Measurements from ENCODE around the gene CTTNBP2NL.
"Not testable (repeated sequence)": the region's sequence is repeated elsewhere in the genome, so short reads cannot be mapped to it uniquely, and the experiment has no call there.

CTTNBP2NL gene

GRCh38 chr1:112450773-112451172, 54.8 kb downstream of the CTTNBP2NL start:
- TF ChIP-seq, protein P1, sequence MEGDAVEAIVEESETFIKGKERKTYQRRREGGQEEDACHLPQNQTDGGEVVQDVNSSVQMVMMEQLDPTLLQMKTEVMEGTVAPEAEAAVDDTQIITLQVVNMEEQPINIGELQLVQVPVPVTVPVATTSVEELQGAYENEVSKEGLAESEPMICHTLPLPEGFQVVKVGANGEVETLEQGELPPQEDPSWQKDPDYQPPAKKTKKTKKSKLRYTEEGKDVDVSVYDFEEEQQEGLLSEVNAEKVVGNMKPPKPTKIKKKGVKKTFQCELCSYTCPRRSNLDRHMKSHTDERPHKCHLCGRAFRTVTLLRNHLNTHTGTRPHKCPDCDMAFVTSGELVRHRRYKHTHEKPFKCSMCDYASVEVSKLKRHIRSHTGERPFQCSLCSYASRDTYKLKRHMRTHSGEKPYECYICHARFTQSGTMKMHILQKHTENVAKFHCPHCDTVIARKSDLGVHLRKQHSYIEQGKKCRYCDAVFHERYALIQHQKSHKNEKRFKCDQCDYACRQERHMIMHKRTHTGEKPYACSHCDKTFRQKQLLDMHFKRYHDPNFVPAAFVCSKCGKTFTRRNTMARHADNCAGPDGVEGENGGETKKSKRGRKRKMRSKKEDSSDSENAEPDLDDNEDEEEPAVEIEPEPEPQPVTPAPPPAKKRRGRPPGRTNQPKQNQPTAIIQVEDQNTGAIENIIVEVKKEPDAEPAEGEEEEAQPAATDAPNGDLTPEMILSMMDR (IDR thresholded peaks at IDR 0.05): no peak
- no peak for DNase-seq
- Mint-ChIP-seq H3K36me3 (ENCODE audit: low read depth) (peaks cover 51% of the 10 kb centered on the region), H3K9me3 (no peaks in the 10 kb centered on the region), H3K4me1 (no peaks in the 10 kb centered on the region), H3K27me3 (ENCODE audit: low read depth, poor library complexity) (no peaks in the 10 kb centered on the region), H3K4me3 (no peak overlapping the region), H3K27ac (no peak overlapping the region)

DNA sequence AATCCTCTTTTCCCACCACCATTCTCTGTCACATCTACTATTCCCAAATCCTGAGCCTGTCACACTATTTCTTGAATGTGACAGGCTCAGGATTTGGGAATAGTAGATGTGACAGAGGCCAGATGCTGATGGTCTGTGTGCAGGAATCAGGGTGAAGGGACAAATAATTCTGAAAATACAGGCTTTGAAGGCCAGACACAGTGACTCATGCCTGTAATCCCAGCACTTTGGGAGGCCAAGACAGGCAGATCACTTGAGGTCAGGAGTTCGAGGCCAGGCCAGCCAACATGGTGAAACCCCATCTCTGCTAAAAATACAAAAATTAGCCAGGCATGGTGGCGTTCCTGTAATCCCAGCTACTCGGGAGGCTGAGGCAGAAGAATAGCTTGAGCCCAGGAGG, 55.3 kb downstream of the CTTNBP2NL start:
- H3K36me3 Mint-ChIP-seq (ENCODE audit: low read depth): peaks cover 56% of the 10 kb centered on the region
- H3K4me3 Mint-ChIP-seq; H3K27ac Mint-ChIP-seq; H3K9me3 Mint-ChIP-seq; DNase-seq; H3K4me1 Mint-ChIP-seq; H3K27me3 Mint-ChIP-seq (ENCODE audit: low read depth, poor library complexity): not testable (repeated sequence)

DNA sequence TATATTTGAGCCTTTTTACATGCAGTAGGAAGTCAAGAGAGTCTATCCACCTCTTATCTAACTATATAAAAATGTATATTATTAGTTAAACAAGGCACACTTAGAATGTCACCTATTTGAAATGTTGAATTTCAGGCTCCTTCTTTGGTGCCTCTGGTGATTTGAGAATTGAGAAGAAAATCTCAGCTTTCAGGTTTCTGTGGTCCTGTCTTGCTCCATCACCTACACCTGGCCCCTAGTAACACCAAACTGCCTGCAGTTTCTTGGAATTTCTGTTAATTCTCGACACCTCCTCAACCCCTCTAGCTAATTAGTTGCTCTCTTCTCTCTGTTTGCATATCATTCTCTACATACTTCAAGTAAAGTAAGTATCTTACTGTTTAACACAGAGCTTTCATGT, 57.9 kb downstream of the CTTNBP2NL start:
- Mint-ChIP-seq H3K4me1 (no peaks in the 10 kb centered on the region), H3K27ac (no peak overlapping the region), H3K9me3 (no peaks in the 10 kb centered on the region), H3K4me3 (no peak overlapping the region), H3K27me3 (ENCODE audit: low read depth, poor library complexity) (no peaks in the 10 kb centered on the region), H3K36me3 (ENCODE audit: low read depth) (peaks cover 57% of the 10 kb centered on the region)
- DNase-seq: no peak
- TF ChIP-seq, protein P1 (IDR thresholded peaks at IDR 0.05): no peak

DNA sequence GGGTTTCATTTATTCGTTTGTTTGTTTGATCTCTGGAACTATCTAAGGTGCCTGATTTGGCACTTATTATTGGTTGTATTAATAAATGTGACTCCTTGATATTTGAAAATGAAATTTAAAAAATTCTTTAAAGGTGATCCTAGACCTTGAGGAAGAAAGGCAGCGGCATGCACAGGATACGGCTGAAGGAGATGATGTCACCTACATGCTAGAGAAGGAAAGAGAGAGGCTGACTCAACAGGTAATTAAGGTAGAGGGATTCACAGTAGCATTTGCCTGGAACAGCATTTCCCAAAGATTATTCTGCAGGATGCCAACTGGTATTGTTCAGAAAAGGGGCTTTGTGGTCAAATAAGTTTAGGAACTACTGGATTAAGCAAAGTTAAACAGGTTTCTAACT, 58.3 kb downstream of the CTTNBP2NL start:
- H3K4me1 Mint-ChIP-seq: no peaks in the 10 kb centered on the region
- no peak for DNase-seq
- H3K4me3 Mint-ChIP-seq: no peak overlapping the region
- no peak overlapping the region for H3K27ac Mint-ChIP-seq
- no peaks in the 10 kb centered on the region for H3K9me3 Mint-ChIP-seq
- H3K27me3 Mint-ChIP-seq (ENCODE audit: low read depth, poor library complexity): no peaks in the 10 kb centered on the region
- peaks cover 53% of the 10 kb centered on the region for H3K36me3 Mint-ChIP-seq (ENCODE audit: low read depth)
- TF ChIP-seq, protein P1 (IDR thresholded peaks at IDR 0.05): no peak

- Mint-ChIP-seq H3K27ac (no peak overlapping the region), H3K4me3 (no peak overlapping the region), H3K27me3 (ENCODE audit: low read depth, poor library complexity) (no peaks in the 10 kb centered on the region), H3K9me3 (no peaks in the 10 kb centered on the region), H3K4me1 (peaks cover 5% of the 10 kb centered on the region), H3K36me3 (ENCODE audit: low read depth) (peaks cover 43% of the 10 kb centered on the region)
- TF ChIP-seq, protein P1 (IDR thresholded peaks at IDR 0.05): no peak
- DNase-seq: no peak
Measured at GRCh38 chr1:112457241-112457640, 61.2 kb downstream of the CTTNBP2NL start.

DNA sequence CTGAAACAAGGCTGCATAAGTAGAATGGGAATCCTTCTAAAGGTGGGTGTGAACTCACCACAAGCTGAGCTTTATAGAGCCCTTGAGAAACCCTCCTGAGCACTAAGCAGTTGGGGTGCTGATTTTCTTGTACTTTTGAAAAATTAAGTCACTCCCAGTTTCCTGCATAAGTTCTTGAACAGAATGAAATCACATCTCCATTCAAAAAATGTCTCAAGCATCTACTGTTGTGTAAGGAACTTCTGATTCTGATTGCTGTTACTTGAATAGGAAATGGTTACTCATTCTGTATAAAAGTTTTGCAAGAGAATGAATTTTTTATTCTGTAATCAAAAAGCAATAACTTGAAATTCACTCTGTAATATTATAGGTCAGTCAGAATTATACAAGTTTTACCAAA, 61.9 kb downstream of the CTTNBP2NL start:
- Mint-ChIP-seq H3K4me1 (peaks cover 10% of the 10 kb centered on the region), H3K9me3 (no peaks in the 10 kb centered on the region), H3K36me3 (ENCODE audit: low read depth) (peaks cover 46% of the 10 kb centered on the region), H3K27me3 (ENCODE audit: low read depth, poor library complexity) (no peaks in the 10 kb centered on the region), H3K4me3 (no peak overlapping the region), H3K27ac (no peak overlapping the region)
- DNase-seq: no peak
- TF ChIP-seq, protein P1 (IDR thresholded peaks at IDR 0.05): no peak

Data from nephron progenitor cell (in vitro differentiated cells).